Right lobe of liver (tissue), 6 donors: ENCODE measurements around the gene ORC5. TPM values are rescaled to one million over a fixed set of nuclear protein-coding genes. Genes with fewer than 3 reads are reported as not detected.
"Not testable (repeated sequence)": the region's sequence is repeated elsewhere in the genome, so short reads cannot be mapped to it uniquely, and the experiment has no call there.

ENCODE experiments used
- ATAC-seq, 4 donors: fragments of 200-7000 bp; cut with Tn5 transposase; one replicate each; pipeline ENCODE4 v1.9.1; 2020; ENCODE audit warnings: mild to moderate bottlenecking in 4 of 4, moderate library complexity in 4 of 4
- DNase-seq, 3 donors: peaks; one replicate each; pipeline ENCODE4 v3.0.0-alpha.2; 2020
- H3K27ac ChIP-seq, 3 donors: fragments of 200-600 bp; one replicate each; pipeline ENCODE4 v1.8.0; 2022
- H3K27me3 ChIP-seq, 2 donors: fragments of 200-600 bp; one replicate each; pipeline ENCODE4 v1.8.0; 2022
- H3K36me3 ChIP-seq, 4 donors: fragments of 200-600 bp; sonication (generic) in 1 of 4; one replicate each; pipeline versions ENCODE4 v1.5.1 to v1.8.0; 2017 to 2022; ENCODE audit warnings: control low read depth in 1 of 4
- H3K4me1 ChIP-seq, 4 donors: fragments of 200-600 bp; sonication (generic) in 1 of 4; one replicate each; pipeline versions ENCODE4 v1.5.1 to v1.8.0; 2017 to 2022; ENCODE audit warnings: control low read depth in 1 of 4
- H3K4me3 ChIP-seq, 3 donors: fragments of 200-600 bp; one replicate each; pipeline ENCODE4 v1.8.0; 2022
- H3K9me3 ChIP-seq, 4 donors: fragments of 200-600 bp; sonication (generic) in 1 of 4; one replicate each; pipeline versions ENCODE4 v1.5.1 to v1.8.0; 2017 to 2022; ENCODE audit warnings: control low read depth in 1 of 4
- POLR2A ChIP-seq: fragments of 450-650 bp; IDR thresholded peaks from one replicate; pipeline ENCODE4 v1.6.1; 2017; ENCODE audit warnings: antibody characterized with exemption, mild to moderate bottlenecking
- WGBS: methylation state at CpG from one replicate; pipeline ENCODE4 v1.1.6; 2018; ENCODE audit warnings: low coverage, low lambda C conversion rate; ENCODE audit not compliant: insufficient coverage; ENCODE audit errors: missing lambda C conversion rate; 5-methylcytosine and 5-hydroxymethylcytosine counted together
- intact Hi-C, 2 donors: fragments of 100-400 bp; cut with DNase I; formaldehyde crosslinking; loops; one replicate each; pipeline versions ENCODE4 v1.11.2 to v1.14.1; 2022
- total RNA-seq, 6 experiments: library from RNA; depleted of rRNA in 2 of 6; stranded (reverse); fragments of >200 nt in 2 of 6; fragmentation: NEBNext Ultra II Directional in 3 of 6; extraction: Animal tissue kit (Norgen Biotek cat#: 25700) in 3 of 6; gene quantifications; one replicate each; pipeline versions ENCODE4 v1.1.0 to v1.2.4, GENCODE V29; 2016 to 2023
- TF ChIP-seq, protein P1 (sequence below), 4 donors: fragments of 200-600 bp in 3 of 4; fragments of 450-650 bp in 1 of 4; IDR thresholded peaks; one replicate each; pipeline versions ENCODE4 v1.5.1 to v1.8.0; 2016 to 2022; ENCODE audit warnings: antibody characterized with exemption in 4 of 4, mild to moderate bottlenecking in 2 of 4
- donor health status: DM: no; HTN: yes; CAD: no.
- donor health status: DM: no; HTN: no; CAD: no.
- donor health status: DM: no; HTN: no; CAD: no.
- donor health status: DM: no; HTN: yes; CAD: no.
- donor health status: DM: no; HTN: yes; CAD: no.

Gene ORC5
- total RNA-seq, 6 experiments from 2014 or later = 6.7 to 16.6 (median 12.4) TPM

DNA sequence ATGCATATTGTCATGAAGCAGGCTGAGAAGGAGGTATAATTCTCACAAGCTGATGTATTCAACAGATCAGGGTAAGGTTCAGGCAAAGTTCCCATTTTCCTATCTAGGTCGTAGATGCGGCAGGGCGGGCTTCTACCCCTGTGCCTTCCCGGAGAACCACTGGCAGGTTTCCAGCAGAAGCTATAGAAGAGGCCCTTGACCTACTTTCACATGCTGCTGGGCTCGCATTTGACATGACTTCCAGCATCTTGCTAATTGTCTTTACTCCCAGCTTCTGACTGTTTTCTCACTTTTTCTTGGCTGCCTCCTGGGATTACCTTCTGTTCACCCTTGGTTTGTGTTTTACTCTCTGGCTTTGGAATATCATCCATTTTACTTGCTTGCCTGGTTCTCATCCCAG lies 32.6 kb upstream of the ORC5 start:
- Histone ChIP-seq H3K4me3 (no peak overlapping the region), H3K9me3 (no peaks in the 10 kb centered on the region), H3K27me3 (peaks cover 0 to 7% of the 10 kb centered on the region in 2 donors), H3K4me1 (peaks cover 0 to 6% (median 0%) of the 10 kb centered on the region in 4 donors), H3K27ac (no peak overlapping the region), H3K36me3 (no peaks in the 10 kb centered on the region)
- ATAC-seq (no peak), DNase-seq (no peak)
- TF ChIP-seq, protein P1, sequence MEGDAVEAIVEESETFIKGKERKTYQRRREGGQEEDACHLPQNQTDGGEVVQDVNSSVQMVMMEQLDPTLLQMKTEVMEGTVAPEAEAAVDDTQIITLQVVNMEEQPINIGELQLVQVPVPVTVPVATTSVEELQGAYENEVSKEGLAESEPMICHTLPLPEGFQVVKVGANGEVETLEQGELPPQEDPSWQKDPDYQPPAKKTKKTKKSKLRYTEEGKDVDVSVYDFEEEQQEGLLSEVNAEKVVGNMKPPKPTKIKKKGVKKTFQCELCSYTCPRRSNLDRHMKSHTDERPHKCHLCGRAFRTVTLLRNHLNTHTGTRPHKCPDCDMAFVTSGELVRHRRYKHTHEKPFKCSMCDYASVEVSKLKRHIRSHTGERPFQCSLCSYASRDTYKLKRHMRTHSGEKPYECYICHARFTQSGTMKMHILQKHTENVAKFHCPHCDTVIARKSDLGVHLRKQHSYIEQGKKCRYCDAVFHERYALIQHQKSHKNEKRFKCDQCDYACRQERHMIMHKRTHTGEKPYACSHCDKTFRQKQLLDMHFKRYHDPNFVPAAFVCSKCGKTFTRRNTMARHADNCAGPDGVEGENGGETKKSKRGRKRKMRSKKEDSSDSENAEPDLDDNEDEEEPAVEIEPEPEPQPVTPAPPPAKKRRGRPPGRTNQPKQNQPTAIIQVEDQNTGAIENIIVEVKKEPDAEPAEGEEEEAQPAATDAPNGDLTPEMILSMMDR (IDR thresholded peaks at IDR 0.05) = no peak
- no peak for TF ChIP-seq POLR2A
- WGBS = 78% methylated on average over 5 of the region's 5 CpGs
- intact Hi-C loops = no loop called here

DNA sequence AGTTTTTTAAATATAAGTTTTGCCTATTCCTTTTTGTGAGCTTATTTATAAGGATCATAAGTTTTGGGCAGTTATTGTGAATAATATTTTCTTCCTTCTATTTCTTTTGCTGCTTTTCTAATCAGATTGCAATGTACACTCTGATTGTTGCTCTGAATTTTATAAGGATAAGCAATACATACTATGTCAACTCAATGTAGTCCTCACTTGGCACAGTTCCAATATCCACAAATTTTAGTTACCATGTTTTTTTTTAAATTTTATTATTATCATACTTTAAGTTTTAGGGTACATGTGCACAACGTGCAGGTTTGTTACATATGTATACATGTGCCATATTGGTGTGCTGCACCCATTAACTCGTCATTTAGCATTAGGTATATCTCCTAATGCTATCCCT lies 27.2 kb upstream of the ORC5 start:
- H3K9me3 ChIP-seq, H3K27ac ChIP-seq, intact Hi-C loops, H3K4me3 ChIP-seq, H3K4me1 ChIP-seq, DNase-seq, H3K36me3 ChIP-seq, ATAC-seq: not testable (repeated sequence)
- H3K27me3 ChIP-seq = peaks cover 0 to 12% of the 10 kb centered on the region in 2 donors
- 64% methylated on average over 2 of the region's 2 CpGs for WGBS

DNA sequence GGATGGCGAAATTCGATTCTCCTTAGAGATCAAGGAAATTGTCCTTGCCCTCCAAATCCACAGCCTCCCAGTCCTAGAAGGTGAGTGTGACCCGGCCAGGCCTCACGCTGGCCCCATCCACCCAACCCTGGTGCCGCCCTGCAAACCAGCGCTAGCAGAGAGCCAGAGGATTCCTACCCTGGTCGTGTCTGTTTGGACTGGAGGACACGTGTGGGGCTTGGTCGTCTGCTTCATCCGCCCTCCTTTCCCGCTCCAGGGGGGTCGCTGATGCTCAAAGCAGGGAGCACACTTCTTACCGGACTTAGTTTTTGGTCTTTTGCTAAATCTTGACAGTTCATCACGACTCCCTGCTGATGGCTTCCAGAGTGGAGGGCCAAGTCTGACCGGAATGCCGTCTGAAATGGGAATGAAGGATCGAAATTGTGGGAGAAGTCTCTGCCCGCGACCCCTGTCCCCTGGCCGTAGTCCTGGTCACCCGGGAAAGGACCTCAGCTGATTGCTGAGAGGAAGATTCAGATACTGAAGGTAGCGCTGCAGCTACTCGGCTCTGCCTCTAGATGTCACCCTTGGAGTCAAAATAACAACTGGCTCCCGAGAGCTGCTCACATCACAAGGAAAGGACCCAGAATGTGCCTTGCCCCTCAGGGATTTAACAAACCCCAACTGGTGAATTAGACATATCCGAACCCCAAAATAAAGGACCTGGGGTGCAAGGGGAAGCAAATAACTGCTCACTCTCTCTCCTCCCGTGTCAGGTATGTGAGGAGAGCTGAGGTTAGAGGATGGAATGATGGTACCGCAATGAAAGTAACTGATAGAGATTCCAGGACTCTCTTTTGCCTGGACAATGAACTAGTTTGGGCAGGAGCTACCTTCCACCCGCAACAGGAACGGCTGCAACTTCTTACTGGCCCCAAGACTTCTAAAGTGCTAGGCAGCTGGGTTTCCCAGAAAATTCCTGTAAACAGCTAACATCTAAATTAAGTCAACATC lies 23.5 kb upstream of the ORC5 start:
- TF ChIP-seq POLR2A = no peak
- TF ChIP-seq, protein P1 (IDR thresholded peaks at IDR 0.05) = peak; percentile 64 to 87 (median 80)
- intact Hi-C loops = no loop called here
- DNase-seq = peak in 2 of 3 donors; percentile 24 to 57
- Histone ChIP-seq H3K4me1 (no peaks in the 10 kb centered on the region), H3K9me3 (no peaks in the 10 kb centered on the region), H3K27ac (no peak overlapping the region), H3K4me3 (no peak overlapping the region), H3K27me3 (peaks cover 0 to 5% of the 10 kb centered on the region in 2 donors), H3K36me3 (no peaks in the 10 kb centered on the region)
- WGBS = 12% methylated on average over 20 of the region's 29 CpGs
- peak; percentile 95 to 98 (median 96) for ATAC-seq

DNA sequence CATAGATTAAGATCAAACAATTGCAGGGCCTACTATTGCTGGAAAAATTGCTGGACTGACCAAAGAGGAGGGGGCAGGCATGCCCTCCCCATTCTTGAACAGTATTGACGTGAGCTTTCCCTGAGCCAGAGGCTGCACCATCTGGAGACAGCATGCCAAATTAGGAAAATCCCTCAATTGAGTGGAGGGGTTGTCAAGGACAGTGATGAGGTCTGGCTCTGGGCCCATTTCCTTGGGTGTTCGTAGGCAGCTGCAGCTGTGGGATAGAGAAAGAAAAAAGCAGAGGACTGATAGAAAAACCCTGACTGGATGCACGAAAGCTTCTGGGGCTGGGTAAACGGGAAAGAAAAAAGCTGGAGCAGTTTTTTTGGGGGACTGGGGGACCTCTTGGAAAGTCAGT lies 22.8 kb upstream of the ORC5 start:
- Histone ChIP-seq H3K36me3 (no peaks in the 10 kb centered on the region), H3K4me3 (no peak overlapping the region), H3K27me3 (peaks cover 0 to 5% of the 10 kb centered on the region in 2 donors), H3K27ac (no peak overlapping the region), H3K9me3 (no peaks in the 10 kb centered on the region), H3K4me1 (no peaks in the 10 kb centered on the region)
- intact Hi-C loops = no loop called here
- ATAC-seq (no peak), DNase-seq (no peak)
- TF ChIP-seq, protein P1 (IDR thresholded peaks at IDR 0.05) = no peak
- TF ChIP-seq POLR2A = no peak
- 28% methylated on average over 4 of the region's 4 CpGs for WGBS

DNA sequence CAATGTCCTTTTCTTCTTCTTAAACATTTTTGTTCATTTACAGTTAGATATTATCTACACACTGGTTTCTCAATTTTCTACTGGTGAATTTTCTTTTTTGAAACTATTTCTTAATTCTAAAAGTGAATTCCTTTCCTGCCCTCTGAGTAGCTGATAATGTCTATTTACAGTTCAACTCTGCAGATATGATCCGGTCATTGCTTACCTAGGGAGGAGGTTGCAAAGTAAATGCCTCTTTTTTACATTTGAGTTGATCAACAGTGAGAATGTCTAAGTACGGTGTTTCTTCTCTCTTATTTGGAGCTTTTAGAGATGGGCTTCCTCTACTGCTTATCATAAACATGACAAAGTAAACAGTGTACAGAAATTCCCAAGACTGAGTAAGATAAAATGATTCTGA lies 20.6 kb upstream of the ORC5 start:
- Histone ChIP-seq H3K4me3 (no peak overlapping the region), H3K9me3 (no peaks in the 10 kb centered on the region), H3K27me3 (peaks cover 0 to 1% of the 10 kb centered on the region in 2 donors), H3K27ac (no peak overlapping the region), H3K36me3 (no peaks in the 10 kb centered on the region), H3K4me1 (no peaks in the 10 kb centered on the region)
- 29% methylated on average over 2 of the region's 2 CpGs for WGBS
- no peak for ATAC-seq
- intact Hi-C loops = no loop called here
- no peak for DNase-seq
- TF ChIP-seq, protein P1 (IDR thresholded peaks at IDR 0.05) = no peak
- no peak for TF ChIP-seq POLR2A
